HG03103 (cell line): Measurements from ENCODE around the gene C17orf113.
"Not testable (repeated sequence)": the region's sequence is repeated elsewhere in the genome, so short reads cannot be mapped to it uniquely, and the experiment has no call there.

Source experiments
- ATAC-seq: cut with Tn5 transposase; IDR thresholded peaks from one replicate; pipeline ENCODE4 v1.9.1; 2021; ENCODE audit warnings: low read depth; ENCODE audit not compliant: unreplicated experiment

Gene C17orf113

GRCh38 chr17:42042598-42043319, 7.6 kb downstream of the C17orf113 start:
- ATAC-seq = no peak

- no peak for ATAC-seq
Measured at GRCh38 chr17:42041619-42042018, 8.8 kb downstream of the C17orf113 start.

- no peak for ATAC-seq
Measured at GRCh38 chr17:42040818-42041217, 9.6 kb downstream of the C17orf113 start.

GRCh38 chr17:42039794-42040763, 10.3 kb downstream of the C17orf113 start:
- no peak for ATAC-seq

GRCh38 chr17:42038221-42038973, 12.0 kb downstream of the C17orf113 start:
- no peak for ATAC-seq

- no peak for ATAC-seq
Measured at GRCh38 chr17:42034059-42034458, 16.3 kb downstream of the C17orf113 start.

- ATAC-seq = no peak
Measured at GRCh38 chr17:42031584-42031983, 18.8 kb downstream of the C17orf113 start.

GRCh38 chr17:42028791-42029127, 21.6 kb downstream of the C17orf113 start:
- no peak for ATAC-seq

GRCh38 chr17:42027961-42028790, 22.2 kb downstream of the C17orf113 start:
- no peak for ATAC-seq

GRCh38 chr17:42027590-42027889, 22.9 kb downstream of the C17orf113 start:
- ATAC-seq = no peak

GRCh38 chr17:42026857-42027589, 23.4 kb downstream of the C17orf113 start:
- ATAC-seq = no peak

GRCh38 chr17:42025936-42026335, 24.5 kb downstream of the C17orf113 start:
- no peak for ATAC-seq

- ATAC-seq = no peak
Measured at GRCh38 chr17:42025191-42025579, 25.2 kb downstream of the C17orf113 start.

GRCh38 chr17:42023524-42024349, 26.7 kb downstream of the C17orf113 start:
- ATAC-seq = no peak

- not testable (repeated sequence) for ATAC-seq
Measured at GRCh38 chr17:42020845-42021244, 29.6 kb downstream of the C17orf113 start.

- ATAC-seq = peak; percentile 47
Measured at GRCh38 chr17:42019509-42020404, 30.6 kb downstream of the C17orf113 start, which contains the start of gene NKIRAS2. TSS of gene NKIRAS2 (plus strand) at chr17:42020090. CDS start at chr17:42021578, 1,488 bp downstream.

GRCh38 chr17:42018988-42019387, 31.4 kb downstream of the C17orf113 start:
- ATAC-seq = no peak

- no peak for ATAC-seq
Measured at GRCh38 chr17:42018339-42018738, 32.1 kb downstream of the C17orf113 start.
